ENCODE measurements around the gene UBE2D1. TPM values are rescaled to one million over a fixed set of nuclear protein-coding genes. Genes with fewer than 3 reads are reported as not detected.
A peak's percentile ranks its signal among the peaks of the same experiment; 100 is the strongest.

Gene UBE2D1
- total and polyA plus RNA-seq, 2 of the 13 experiments (the other 11 are each of a cell fraction or from before 2014, with no cell fraction given): 6.2 to 13.8 TPM

- TF ChIP-seq MXD1 (CRISPR knock-in tag; IDR thresholded peaks at IDR 0.05): peak; percentile 40
- no peak for TF ChIP-seq ZBTB49 (CRISPR knock-in tag; IDR thresholded peaks at IDR 0.05; ENCODE audit: borderline replicate concordance)
- TF ChIP-seq TFAP4 (IDR thresholded peaks at IDR 0.05; ENCODE audit: borderline replicate concordance, low read depth): no peak; the same call in 1 of the 2 replicates
- 0 out of 2 replicates have a peak, but pooled peaks have one; percentile 20 for TF ChIP-seq KDM5B (CRISPR knock-in tag; IDR thresholded peaks at IDR 0.05; ENCODE audit: borderline replicate concordance)
- TF ChIP-seq IRF2 (CRISPR knock-in tag; IDR thresholded peaks at IDR 0.05): peak; percentile 85
- peak; percentile 98 for TF ChIP-seq THAP11 (CRISPR knock-in tag; IDR thresholded peaks at IDR 0.05)
- no peak for TF ChIP-seq TBX3 (IDR thresholded peaks at IDR 0.05; ENCODE audit: borderline replicate concordance)
- peak; percentile 82; the same call in 1 of the 2 replicates for TF ChIP-seq CBFB (CRISPR knock-in tag; IDR thresholded peaks at IDR 0.05)
- peak; percentile 63; the same call in 1 of the 2 replicates for TF ChIP-seq BCL3 (CRISPR knock-in tag; IDR thresholded peaks at IDR 0.05)
- TF ChIP-seq ZNF773 (CRISPR knock-in tag; IDR thresholded peaks at IDR 0.05; ENCODE audit: borderline replicate concordance): peak; percentile 77; the same call in 1 of the 2 replicates
- peak; percentile 90 for TF ChIP-seq ZFX (CRISPR knock-in tag; IDR thresholded peaks at IDR 0.05; ENCODE audit: low read depth)
- TF ChIP-seq ZNF343 (CRISPR knock-in tag; IDR thresholded peaks at IDR 0.05): peak; percentile 64; the same call in 1 of the 2 replicates
- peak; percentile 73 for TF ChIP-seq HOXA3 (CRISPR knock-in tag; IDR thresholded peaks at IDR 0.05)
- TF ChIP-seq ZSCAN29 (CRISPR knock-in tag; conservative IDR thresholded peaks at IDR 0.05): no peak
- TF ChIP-seq ZNF275 (CRISPR knock-in tag; IDR thresholded peaks at IDR 0.05; ENCODE audit: borderline replicate concordance): peak; percentile 75; the same call in 1 of the 2 replicates
- TF ChIP-seq NAIF1 (CRISPR knock-in tag; IDR thresholded peaks at IDR 0.05; ENCODE audit: borderline replicate concordance): no peak
- peak; percentile 72; the same call in 1 of the 2 replicates for TF ChIP-seq ZNF546 (CRISPR knock-in tag; conservative IDR thresholded peaks at IDR 0.05)
- TF ChIP-seq CSRNP1 (CRISPR knock-in tag; IDR thresholded peaks at IDR 0.05): peak; percentile 45; the same call in 1 of the 2 replicates
- 0 out of 2 replicates have a peak, but pooled peaks have one; percentile 83 for TF ChIP-seq ZNF513 (CRISPR knock-in tag; conservative IDR thresholded peaks at IDR 0.05)
Observed at GRCh38 chr10:58334817-58335305, at the start of gene UBE2D1 (continued).

All from HepG2 (cell line).